Renal pelvis (tissue), 4 donors: ENCODE results near the gene LBR. TPM values are rescaled to one million over a fixed set of nuclear protein-coding genes. Genes with fewer than 3 reads are reported as not detected.

Experiments
- DNase-seq: peaks from one replicate; pipeline ENCODE4 v3.0.0-alpha.2; 2013
- polyA plus RNA-seq, 3 donors: library from polyadenylated mRNA; unstranded; fragments of 120-200 nt; gene quantifications; one replicate each; pipeline ENCODE4 v1.2.1, GENCODE V29; 2013; ENCODE audit not compliant: insufficient read length in 3 of 3

LBR gene
- polyA plus RNA-seq, 3 donors = 76.0 to 92.6 (median 90.4) TPM

GRCh38 chr1:225467193-225468020 is 39.6 kb upstream of the LBR start:
- no peak for DNase-seq

GRCh38 chr1:225466848-225467192 is 39.0 kb upstream of the LBR start:
- DNase-seq = no peak

- no peak for DNase-seq
These were observed 38.1 kb upstream of the LBR start for GRCh38 chr1:225465793-225466517.

GRCh38 chr1:225464851-225465792 is 37.3 kb upstream of the LBR start:
- no peak for DNase-seq

DNA sequence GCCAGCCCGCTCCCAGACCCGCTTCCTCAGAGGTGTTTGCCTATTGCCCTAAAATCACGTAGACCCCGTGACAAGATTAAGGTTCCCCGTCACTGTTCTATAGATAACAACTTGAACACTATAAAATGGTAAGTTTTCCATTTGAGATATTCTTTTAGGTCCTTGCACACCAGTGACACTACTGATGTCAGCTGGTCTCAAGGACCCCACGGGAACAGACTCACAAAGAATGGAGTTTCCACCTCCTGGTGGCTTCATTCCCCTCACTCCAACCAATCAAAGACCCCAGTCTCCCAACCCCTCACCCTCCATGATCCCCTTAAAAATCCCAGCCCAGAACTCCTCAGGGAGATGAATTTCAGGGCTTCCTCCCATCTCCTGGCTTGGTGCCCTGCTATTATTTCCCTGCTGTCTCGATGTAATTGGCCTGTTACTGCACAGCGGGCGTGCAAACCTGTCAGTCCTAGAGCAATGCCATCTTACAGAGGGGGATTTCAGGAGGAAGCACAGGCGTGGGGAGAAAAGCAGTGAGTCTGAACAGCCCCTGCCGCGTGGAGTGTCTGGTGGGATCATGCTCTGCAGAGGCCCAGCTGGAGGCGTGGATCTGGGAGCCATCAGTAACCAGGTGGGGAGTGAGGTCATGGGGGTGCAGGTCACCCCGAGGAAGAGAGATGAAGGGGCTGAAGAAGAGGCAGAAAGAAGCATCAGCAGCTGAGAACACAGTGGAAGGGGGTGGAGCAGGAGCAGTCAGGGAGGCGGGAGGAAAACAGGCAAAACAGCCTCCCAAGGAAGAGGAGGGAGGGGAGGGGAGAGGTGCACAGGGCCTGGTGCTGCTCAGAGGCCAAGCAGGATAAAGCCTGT is 35.1 kb upstream of the LBR start:
- DNase-seq = no peak

DNA sequence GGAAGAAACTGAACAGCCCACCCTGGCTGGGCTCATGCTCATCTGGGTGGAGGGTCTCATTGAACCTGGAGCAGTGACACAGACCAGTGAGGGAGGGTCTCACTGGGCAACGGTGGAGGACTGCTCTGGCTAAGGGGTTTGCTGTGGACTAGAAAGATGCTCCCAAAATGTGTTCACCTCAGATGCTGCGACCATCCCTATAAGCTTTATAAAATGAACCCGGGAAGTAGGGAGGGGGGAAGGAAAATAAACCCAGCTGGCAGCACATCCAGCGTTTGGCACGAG is 34.5 kb upstream of the LBR start:
- no peak for DNase-seq

GRCh38 chr1:225461533-225462428 is 33.9 kb upstream of the LBR start:
- DNase-seq = no peak

DNA sequence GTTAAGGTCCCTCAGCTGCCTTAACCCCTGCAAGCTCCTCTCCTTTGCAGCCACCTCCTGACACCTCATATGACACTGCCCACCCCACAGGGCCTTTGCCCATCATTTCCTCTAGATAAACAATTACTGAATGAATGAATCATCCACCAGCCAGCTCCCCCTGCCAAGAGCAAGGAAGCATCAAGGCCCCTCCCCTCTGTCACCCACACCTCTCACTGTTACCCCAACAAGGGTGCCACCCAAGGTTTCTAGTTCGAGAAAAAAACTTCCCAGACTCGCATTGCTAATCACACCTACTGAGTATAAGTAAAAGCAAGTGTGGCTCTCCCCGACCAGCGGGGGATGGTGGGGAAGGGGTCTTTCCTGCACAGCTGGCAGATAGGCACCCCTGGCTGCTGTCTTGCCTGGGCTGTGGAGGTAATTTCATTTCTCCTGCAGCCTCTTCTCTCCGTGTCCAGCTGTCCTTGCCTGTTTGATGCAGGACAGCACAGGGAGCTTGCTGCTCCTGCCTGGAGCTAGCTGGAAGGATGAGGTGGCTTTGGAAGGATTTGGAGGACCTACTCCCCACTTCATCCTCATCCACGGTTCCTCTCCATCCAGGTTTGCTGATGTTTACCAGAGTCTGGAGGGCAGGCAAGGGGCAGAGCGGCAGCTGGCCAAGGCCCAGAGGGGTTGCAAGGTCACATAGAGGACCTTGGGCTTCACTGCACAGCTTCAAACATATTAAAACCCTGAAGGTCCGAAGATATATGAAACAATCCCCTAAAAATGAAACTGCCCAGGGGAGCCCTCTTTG is 33.1 kb upstream of the LBR start:
- DNase-seq = no peak

DNA sequence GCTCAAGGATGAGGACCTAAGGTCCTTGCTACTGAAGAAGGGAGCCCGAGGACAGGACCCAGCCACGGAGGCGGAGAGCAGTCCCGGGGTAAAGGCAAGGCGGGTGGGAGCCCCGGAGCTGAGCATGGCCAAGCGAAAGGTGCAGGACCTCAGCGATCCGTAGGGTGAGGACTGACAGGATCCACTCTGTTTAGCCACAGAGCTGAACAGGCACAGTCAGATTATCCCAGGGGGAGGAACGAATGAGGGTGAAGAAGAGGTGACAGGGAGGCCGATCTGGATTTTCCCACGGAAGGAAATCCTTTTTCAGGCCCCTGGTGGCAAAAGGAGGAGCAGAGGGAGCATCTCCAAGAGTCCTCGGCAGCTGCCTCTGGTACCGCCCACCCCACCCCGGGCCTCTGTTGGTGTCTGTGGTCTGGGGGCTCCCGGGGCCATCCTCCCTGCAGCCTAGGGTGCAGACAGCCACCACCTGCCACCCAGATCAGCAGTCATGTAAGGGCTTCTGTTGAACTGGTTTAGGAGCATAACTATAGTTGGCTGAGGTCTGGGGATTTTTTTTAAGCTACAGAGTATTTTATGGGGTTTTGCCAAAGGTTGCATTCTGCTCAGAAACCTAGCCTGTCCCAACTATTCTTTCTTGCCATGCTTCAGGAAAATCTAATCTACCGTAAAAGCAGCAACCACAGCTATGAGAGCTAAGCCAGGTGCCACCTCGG is 32.3 kb upstream of the LBR start:
- no peak for DNase-seq

DNA sequence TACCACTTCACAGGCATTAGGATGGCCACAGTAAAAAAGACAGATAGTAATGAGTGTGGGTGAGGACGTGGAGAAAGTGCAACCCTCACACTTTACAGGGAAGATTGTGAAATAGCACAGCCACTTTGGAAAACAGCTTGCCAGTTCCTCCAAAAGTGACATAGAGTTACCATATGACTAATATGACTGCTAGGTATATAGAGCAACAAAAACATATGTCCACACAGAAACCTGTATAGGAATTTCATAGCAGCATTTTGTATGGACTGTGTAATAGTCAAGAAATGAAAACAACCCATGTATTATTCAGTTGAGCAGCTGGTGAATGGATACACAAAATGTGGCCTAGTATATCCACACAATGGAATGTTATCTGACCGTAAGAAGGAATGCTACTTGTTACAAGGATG is 30.4 kb upstream of the LBR start:
- DNase-seq = no peak

DNA sequence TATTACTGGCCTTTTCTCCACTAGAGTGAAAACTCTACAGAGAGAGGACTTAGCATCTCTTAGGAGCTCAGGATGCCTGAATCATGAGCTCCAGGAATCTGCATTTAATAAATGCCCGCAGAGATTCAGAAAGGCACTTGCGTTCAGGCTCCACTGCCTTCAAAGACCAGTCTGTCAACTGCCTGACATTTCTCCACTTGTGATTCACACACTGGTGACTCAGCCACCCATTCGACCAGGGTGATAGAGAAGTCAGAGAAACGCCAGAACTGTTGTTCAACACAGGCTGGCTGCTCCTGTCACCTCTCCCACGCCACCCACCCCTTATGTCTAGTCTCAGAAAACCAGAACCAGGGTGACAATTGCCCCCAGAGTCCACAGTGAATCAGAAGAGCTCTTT is 26.9 kb upstream of the LBR start:
- DNase-seq = no peak

- no peak for DNase-seq
These were observed 26.2 kb upstream of the LBR start for GRCh38 chr1:225453797-225454648.

GRCh38 chr1:225451840-225452515 is 24.1 kb upstream of the LBR start:
- no peak for DNase-seq

- no peak for DNase-seq
These were observed 23.5 kb upstream of the LBR start for GRCh38 chr1:225451340-225451739.

DNA sequence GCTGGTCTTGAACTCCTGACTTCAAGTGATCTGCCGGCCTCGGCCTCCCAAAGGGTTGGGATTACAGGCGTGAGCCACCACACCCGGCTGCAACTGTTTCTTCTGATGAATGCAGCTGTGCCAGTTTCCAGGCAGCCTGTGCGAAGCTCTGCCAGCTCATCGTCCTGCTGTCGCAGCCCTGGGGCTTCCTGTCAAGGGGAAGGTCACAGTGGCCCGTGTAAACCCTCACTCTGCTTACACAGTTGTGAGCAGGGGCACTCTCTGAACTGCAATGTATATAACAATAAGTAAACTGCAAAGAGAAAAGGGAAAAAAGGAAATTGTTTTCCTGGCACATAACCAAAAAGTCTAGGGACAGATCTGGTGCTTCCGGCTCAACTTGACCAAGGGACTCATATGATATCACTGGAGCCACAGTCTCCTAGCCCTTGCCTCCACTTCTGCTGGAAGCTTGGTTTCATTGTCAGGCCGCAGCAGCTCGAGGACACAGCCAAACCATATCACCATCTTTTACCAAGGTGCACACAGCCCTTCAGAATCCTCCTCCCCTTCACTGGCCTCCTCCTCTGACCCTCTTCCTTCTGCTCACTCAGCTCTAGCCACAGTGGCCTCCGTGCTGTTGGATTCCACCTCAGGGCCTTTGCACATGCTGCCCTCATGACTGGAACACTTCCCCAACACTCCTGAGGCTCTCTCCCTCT is 22.8 kb upstream of the LBR start:
- no peak for DNase-seq

DNA sequence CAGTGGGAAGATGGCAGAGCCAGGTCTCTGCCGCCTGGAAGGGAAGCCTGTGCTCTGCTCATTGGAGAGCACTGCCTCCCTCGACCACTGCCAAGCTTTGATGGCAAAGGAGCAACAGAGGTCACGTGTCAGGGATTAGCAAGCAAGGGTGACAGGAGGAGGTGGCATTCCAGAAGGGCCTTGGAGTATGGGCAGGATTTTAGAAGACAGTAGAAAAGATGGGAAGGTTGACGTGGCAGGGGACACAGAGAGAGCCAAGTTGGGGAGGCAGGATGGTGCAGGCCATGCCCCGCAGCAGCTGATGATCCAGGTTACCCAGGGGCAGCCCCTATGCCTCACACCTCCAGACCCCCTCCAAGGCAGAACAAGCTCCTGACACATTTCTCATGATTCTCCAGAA is 21.9 kb upstream of the LBR start:
- DNase-seq = no peak

GRCh38 chr1:225449261-225449660 is 21.4 kb upstream of the LBR start:
- no peak for DNase-seq
